GM21390 (cell line): ENCODE results near the gene CCDC201.

ENCODE experiments used
- ATAC-seq: cut with Tn5 transposase; IDR thresholded peaks from one replicate; pipeline ENCODE4 v1.9.1; 2021; ENCODE audit not compliant: unreplicated experiment

The CCDC201 gene, protein sequence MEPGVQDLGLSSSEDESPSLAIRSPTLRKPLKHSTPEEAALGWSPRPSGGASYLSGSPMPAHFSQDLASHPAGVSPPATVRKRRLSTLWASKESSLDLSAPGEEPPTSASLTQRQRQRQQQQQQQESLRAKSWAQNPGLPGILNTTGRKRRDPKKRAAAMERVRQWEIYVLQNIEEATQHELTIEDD

DNA sequence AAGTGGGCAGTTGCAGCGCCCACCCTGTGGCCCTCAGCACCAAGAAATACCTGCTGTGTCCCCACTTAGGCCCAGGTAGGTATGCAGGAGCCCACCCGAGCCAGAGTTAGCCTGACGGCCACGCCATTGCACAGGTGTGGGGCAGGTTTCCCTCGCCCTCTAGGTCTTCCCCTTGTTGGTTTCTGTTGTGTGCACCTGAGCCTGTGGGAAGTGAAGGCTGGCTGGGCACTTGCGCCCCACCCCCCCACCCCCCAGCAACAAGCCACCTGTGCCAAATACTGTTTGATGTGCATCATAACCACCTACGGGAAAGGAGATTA is at the start of gene CCDC201:
TSS of gene CCDC201 (minus strand) at position 48 of the 320 bp plus-strand sequence. CDS start 75 bp downstream, outside the sequence.
- no peak for ATAC-seq

DNA sequence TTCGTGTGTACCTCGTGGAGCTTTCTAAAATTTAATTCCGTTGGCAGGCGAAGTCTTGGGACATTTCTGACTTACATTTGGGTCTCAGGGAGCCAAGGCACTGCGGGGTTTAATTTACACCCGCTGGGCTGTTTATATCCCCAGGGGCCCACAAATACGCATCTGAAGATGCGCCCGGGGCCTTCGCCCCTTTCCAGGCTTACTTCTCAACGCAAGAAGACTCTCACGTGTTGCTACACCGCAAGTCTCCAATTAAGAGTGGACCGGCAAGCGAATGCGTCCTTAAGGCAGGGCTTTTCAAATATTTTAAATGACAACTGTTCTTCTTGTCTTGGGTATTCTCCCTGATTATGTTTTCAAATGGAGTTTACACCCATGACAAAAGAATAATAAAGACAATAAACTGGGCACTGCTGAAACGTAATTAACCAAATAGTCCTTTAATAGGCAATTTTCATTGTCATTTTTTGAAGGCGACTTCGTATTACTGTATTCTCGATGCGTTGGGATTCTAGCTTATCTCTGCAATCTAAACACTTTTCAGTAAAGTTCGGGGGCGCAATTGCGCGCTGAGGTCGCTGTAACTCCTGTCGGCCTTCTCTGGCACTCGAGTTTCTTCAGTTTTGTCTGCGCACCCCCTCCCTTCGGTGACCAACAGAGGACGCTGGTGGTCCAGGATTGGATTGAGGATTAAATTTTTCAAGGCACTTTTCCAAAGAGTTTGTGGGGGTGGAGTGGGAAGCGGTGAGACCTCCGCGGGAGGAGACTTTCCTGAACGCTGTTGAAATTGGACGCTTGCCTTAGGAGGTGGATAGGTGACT is 49.0 kb upstream of the CCDC201 start:
- no peak for ATAC-seq

DNA sequence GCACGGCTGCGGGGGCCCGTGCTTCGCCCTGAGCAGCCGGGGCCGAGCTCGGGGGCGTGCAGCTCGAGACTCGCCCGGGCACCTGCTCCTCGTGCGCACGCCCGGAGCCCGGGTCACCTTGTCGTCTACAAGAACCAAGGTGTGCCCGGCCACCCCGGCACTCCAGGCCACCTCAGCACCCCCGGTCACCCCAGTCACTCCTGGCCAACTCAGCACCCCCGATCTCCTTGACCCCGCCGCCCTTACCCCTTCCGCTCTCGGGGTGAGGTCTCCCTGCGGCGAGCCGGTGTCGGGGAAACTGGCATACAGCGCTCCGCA is 48.5 kb upstream of the CCDC201 start:
- ATAC-seq, result no peak

DNA sequence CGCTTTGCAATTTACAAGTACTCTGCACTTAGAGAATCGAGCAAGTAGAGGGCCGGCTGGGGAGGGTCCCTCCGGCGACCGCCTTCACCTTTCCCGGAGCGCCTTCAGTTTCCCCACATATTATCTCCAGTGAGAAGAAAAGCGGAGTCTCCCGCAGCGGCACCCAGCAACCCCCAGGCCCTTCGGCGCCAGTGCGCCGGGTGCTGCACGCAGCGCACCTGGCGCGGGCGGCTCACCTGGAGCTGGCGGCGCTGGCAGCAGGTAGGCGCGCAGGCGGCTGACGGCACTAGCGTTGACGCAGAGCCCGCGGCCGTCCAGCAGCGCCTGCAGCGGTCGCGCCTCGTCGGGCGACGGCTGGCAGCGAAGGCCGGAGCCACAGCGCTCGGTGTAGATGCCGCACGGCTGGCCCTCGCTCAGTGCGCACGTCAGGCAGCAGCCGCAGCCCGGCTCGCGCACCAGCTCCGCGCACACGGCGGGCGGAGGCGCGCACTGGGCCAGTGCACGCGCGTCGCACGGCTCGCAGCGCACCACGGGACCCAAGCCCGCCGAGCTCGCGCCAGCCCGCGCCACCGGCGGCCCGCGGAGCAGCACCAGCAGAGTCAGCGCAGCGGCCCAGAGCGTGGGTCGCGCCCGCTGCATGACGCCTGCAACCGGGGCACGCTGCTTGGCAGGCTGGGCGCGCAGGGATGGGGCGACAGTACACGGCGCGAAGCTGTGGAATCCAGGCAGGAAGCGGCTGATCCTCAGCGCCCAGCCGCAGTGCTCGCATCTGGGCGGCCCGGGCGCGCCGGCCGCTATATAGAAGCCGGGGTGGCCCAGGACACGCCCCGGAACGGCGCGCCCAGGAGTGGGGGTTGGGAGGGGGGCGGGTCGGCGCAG is 47.9 kb upstream of the CCDC201 start, which contains the start of gene IGFBP3:
TSS of gene IGFBP3 (minus strand) at position 771 of the 879 bp plus-strand sequence. CDS start at position 639, 132 bp downstream.
- ATAC-seq, result no peak

DNA sequence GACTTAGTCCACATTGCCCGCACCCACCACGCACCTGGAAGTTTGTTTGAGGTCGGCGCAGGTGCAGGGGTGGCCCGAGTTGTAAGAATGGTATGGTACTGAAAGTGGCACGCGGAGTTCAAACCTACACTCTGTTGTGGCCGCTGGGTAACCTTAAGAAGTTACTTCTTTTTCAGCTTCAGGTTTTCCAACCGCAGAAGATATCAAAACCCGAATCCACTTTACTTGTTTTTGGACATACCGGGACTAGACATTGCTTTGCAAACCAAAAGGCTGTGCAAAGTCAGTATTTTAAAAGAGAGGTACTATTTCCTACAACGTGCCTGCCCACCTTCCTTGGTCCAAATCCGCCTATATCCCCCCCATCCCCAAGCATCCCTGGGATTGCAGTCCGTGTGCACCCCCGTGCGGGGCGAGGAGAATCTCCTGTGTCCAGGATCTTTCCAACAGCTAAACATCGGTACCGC is 47.1 kb upstream of the CCDC201 start:
- no peak for ATAC-seq

DNA sequence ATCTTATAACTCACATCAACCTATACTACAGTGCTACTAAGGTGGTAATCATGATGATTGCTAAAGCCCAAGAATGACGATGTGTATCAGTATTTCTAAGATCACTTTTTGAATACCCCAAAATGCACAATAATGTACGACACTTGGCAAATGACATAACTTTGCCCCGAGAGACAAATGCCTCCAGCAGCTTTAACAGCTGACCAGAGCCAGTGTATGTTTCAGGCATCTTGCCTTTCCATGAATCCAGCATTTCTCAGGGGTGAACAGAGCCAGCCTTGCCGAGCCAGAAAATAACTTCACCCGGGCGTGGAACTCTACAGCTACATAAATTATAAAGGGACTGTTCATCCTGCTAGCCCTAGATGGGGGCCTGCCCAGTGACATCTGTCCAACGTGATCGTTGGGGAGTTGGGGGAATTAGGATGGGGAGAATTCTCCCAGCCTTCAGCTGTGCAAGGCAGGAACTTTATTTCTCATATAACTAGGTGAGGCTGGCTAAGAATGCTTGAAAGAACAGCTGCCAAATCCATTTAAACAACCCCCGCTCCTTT is 46.4 kb upstream of the CCDC201 start:
- ATAC-seq, result no peak

DNA sequence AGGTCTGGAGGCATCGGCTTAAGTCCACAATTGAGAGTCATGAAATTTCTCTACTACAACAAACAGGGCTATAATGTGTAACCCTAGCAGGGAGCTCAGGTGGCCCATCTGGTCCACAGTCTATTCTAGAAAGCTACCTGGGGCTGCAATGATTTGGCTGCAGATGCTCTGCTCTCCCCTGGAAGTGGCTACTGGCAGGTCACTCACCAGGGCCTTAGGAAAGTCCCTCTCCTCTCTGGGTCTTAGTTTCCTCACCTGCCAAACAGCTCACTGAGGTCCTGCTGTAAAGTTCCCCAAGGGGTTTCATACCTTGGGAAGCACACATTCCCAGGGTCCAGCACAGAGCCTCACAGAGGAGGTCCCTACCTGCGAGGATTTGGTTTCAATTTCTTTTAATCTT is 45.7 kb upstream of the CCDC201 start:
- ATAC-seq, result no peak

DNA sequence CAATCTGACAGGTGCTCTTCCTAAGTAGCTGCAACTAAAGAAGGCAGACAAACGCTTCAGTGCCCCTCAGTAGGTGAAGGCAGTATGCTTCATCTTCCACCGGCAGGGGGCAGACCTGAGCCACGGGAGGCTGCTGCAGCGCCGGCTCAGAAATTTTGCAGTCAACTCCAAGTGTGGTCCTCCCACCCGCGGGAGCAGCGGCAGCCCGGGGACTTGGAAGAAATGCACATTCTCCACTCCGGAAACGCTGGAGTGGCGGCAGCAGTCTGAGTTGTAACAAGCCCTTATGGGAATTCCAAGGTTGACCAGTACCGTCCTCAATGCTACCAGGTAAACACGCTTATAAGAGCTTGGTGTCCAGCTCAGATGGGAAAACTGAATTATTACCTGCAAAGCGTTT is 44.8 kb upstream of the CCDC201 start:
- ATAC-seq, result peak; percentile 77

DNA sequence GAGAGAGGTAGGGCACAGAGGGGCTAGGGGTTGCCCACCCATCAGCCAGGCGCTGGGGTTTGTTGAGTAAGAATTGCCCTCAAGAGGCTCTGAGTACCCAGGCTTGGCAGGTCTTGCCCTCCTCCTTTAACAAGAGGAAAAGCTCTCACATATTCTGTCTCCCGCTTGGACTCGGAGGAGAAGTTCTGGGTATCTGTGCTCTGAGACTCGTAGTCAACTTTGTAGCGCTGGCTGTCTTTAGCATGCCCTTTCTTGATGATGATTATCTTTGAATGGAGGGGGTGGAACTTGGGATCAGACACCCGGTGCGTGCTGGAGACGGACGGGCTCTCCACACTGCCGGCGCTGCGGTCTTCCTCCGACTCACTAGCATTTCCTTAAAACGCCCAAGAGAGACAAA is 44.2 kb upstream of the CCDC201 start:
- ATAC-seq, result no peak

DNA sequence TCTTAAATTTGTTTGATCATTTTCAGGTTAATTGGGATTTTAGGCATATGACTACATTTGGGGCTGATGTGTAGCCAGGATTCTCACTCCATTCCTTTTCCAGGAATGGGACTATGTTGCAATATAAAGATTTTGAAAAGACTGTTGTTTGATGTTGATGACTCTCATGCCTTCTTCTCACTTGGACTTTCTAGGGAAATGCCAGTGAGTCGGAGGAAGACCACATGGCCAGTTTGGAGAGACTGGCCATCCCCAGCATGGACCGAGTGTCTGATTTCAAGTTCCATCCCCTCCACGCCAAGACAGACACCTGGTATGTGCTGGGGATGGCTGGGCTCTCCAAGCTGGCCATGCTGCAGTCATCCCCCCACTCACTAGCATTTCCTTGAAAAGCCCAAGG is 42.7 kb upstream of the CCDC201 start:
- ATAC-seq, result no peak

DNA sequence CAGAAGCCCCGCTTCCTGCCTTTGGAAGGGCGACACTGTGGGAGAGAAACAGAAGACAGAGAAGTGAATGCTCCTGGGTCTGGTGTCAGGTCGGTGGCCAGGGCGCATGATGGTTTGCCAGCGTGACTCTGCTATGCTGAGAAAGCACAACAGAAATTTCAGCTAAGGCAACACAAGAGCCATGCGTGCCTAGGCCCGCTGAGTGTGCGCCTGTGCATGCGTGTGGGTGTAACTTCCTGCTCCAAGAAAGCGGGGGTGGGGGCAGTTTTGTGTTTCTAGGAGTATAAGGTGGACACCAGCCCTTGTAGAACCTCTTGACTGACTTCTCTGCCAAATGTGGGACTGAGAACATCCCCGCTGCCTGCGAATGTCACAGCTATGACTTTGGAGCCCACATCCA is 42.0 kb upstream of the CCDC201 start:
- no peak for ATAC-seq

DNA sequence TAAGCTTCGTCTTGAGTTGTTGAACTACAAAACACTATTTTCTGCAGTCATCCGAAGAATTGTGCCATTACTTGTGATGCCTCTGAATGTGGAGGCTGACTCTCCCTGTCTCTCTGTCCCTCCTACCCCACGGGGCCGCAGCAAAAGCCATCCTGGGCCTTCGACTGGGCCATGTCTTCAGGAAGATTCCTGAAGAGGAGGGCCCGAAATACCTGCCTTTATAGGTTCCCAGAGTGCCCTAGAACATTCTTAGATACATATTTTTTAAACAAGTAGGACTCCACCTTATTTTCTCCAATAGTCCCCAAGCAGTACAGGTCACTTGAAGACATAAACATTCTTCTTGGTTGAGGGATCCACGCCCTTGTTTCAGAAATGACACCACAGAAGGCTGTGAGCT is 40.1 kb upstream of the CCDC201 start:
- no peak for ATAC-seq

DNA sequence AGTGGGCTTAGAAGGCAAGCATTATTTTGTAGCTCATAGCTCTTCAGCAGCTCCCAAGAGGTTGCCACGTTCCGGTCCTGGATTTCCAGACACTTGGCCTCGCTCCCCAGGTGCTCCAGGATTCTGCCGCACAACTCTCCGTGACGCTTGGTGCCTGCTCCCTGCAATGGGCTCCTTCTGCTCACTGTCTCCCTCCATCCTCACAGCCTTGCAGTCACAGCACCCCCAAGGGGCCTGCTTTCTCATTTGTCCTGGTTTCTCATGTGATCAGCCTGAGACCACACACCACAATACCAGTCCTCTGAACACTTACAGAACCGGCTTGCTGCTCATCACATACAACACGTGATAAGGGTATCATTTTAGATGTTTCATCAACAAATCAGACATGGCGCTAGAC is 38.4 kb upstream of the CCDC201 start:
- ATAC-seq, result no peak

DNA sequence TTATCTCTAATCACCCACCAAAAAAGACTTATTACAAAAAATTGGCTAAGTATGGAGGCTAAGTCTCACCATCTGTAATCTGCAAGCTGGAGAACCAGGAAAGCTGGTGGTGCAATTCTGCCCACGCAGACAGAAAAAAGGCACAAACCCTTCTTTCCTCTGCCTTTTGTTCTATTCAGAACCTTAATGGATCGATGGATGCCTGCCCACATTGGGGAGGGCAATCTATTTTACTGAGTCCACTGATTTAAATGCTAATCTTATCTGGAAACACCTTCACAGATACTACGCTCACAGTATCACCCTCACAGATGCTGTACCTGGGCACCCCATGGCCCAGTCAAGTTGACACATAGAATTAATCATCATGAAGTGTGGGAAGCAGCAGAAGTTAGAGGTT is 38.0 kb upstream of the CCDC201 start:
- no peak for ATAC-seq

DNA sequence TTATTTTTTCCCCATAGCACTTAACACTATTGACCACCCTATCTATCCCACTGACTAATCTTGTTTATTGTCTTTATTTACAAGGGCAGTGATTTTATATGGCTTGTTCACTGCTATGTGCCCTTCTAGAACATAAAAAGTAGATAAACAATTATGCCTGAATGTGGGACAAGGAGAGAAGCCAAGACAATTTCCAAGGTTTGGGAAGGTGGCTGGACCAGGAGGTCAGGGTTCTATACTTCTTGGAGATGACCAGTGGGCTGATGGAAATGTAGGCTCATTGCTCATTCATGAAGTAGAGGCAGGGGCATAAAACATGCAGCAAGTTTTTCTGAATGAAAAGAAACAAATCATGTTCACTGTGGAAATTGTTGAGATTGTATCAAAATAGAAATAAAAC is 36.7 kb upstream of the CCDC201 start:
- ATAC-seq, result no peak

DNA sequence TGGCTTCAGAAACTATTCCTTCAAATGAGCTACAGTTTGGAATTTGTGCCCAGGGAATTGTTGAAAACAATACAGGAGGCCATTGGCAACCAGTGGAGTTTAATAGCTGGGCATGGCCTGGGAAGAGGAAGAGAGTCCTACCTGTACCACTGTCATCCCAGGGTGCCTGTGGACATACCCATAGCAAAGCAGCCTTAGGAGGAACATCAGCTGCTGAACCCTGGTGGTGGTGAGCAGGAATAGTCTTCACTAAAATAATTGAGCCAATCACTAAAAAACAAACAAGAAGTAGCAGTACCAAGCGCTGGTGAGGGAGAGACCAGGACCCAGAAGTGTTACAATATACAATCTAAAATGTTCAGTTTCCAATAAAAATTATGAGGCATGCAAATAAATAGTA is 29.9 kb upstream of the CCDC201 start:
- no peak for ATAC-seq

DNA sequence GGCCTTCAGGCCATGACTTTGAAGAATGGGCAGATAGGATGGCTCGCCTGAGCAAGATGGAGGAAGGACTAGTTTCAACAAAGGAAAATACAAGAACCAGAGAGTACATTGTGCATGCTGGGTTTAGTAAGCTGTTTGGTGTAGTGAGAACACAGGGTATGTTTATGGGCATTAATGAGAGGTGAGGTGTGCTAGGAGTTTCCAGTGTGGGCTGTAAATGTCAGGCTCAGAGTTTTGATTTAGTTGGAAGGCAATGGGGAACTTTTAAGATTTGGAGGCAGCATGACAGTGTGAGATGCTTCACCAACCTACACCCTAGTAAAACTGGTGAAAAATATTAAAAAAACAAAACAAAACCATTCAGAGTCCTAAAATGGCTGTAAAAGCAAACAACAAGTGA is 28.7 kb upstream of the CCDC201 start:
- ATAC-seq, result no peak

DNA sequence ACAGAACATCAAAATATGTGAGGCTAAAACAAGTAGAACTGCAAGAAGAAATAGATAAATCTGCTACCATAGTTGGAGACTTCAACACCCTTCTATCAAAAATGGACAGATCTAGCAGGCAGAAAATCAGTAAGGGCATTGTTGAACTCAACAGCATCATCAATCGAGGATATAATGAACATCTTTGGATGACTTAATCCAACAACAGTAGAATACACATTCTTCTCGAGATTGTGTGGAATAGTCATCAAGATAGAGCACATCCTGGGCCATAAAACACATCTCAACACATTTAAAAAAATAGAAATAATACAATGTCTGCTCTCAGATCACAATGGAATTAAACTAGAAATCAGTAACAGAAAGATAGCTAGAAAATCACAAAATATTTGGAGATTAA is 25.3 kb upstream of the CCDC201 start:
- no peak for ATAC-seq

DNA sequence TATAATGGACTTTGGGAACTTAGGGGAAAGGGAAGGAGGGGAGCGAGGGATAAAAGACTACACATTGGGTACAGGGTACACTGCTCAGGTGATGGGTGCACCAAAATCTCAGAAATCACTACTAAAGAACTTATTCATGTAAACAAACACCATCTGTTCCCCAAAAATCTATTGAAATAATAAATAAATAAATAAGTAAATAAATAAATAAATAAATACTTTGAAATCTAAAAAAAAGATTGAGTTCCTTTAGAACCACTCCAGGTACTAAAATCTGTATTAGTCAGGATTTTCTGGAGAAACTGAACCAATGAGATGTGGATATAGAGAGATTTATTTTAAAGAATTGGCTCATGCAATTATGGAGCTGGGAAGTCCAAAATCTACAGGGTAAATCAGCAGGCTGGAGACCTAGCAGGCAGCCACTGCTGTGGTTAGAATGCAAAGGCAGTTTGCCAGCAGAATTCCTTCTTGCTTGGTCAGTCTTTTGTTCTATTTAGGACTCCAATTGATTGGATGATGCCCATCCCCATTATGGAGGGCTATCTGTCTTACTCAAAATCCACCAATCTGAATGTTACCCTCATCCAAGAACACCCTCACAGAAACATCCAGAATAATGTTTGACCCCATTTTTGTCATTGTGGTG is 24.3 kb upstream of the CCDC201 start:
- ATAC-seq, result no peak

DNA sequence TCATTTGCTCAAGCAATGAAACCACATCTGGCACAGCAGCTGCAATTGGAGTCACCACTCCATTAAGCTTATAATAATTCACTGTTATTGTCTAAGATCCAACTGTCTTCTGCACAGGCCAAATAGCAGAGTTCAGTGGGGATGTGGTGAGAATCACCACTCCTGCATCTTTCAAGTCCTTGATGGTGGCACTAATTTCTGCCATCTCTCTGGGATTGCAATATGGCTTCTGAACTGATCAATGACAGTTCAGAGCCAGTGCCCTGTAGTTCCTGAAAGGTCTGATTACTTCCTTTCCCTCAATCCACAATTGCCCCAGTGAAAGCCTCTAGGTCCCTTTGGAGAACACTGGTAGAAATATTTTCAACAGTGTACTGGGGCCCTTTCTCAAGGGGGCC is 21.8 kb upstream of the CCDC201 start:
- ATAC-seq, result no peak
